ENCODE data around the gene COL1A1.
A peak's percentile ranks its signal among the peaks of the same experiment; 100 is the strongest.

DNA sequence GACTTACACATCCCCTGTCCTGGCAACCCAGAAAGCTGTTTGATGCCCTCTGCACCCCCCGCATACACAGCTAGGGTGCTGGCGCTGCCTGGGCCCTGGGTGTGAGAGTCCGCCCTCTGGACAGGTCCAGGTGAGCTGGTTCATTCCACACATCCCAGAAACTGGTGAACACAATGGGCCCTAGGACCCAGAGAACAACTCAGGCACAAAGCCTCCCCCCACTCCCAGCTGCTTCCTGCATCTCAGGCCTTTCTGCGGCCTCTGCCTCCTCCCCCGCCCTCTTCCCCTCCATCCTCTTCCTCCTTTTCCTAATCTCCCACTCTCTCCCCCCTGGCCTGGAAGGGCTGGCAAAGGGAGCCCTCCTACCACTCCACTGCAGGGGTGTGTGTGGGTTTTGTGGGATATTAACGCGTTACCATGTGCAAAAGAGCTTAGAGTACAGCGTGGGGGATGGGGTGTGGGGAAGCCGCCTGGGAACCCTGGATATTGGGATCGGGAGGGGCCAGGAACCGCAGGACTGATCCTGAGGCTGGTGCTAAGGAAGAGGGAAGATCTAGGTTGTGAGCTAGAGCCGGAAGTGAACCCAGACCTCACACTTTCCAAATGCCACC lies 49.4 kb downstream of the COL1A1 start:
- TF ChIP-seq, protein P1, sequence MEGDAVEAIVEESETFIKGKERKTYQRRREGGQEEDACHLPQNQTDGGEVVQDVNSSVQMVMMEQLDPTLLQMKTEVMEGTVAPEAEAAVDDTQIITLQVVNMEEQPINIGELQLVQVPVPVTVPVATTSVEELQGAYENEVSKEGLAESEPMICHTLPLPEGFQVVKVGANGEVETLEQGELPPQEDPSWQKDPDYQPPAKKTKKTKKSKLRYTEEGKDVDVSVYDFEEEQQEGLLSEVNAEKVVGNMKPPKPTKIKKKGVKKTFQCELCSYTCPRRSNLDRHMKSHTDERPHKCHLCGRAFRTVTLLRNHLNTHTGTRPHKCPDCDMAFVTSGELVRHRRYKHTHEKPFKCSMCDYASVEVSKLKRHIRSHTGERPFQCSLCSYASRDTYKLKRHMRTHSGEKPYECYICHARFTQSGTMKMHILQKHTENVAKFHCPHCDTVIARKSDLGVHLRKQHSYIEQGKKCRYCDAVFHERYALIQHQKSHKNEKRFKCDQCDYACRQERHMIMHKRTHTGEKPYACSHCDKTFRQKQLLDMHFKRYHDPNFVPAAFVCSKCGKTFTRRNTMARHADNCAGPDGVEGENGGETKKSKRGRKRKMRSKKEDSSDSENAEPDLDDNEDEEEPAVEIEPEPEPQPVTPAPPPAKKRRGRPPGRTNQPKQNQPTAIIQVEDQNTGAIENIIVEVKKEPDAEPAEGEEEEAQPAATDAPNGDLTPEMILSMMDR (IDR thresholded peaks at IDR 0.05; ENCODE audit: low read depth, low read length, missing input control) = peak; percentile 10
- TF ChIP-seq, protein P2, sequence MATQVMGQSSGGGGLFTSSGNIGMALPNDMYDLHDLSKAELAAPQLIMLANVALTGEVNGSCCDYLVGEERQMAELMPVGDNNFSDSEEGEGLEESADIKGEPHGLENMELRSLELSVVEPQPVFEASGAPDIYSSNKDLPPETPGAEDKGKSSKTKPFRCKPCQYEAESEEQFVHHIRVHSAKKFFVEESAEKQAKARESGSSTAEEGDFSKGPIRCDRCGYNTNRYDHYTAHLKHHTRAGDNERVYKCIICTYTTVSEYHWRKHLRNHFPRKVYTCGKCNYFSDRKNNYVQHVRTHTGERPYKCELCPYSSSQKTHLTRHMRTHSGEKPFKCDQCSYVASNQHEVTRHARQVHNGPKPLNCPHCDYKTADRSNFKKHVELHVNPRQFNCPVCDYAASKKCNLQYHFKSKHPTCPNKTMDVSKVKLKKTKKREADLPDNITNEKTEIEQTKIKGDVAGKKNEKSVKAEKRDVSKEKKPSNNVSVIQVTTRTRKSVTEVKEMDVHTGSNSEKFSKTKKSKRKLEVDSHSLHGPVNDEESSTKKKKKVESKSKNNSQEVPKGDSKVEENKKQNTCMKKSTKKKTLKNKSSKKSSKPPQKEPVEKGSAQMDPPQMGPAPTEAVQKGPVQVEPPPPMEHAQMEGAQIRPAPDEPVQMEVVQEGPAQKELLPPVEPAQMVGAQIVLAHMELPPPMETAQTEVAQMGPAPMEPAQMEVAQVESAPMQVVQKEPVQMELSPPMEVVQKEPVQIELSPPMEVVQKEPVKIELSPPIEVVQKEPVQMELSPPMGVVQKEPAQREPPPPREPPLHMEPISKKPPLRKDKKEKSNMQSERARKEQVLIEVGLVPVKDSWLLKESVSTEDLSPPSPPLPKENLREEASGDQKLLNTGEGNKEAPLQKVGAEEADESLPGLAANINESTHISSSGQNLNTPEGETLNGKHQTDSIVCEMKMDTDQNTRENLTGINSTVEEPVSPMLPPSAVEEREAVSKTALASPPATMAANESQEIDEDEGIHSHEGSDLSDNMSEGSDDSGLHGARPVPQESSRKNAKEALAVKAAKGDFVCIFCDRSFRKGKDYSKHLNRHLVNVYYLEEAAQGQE (IDR thresholded peaks at IDR 0.05) = no peak
- no peak for TF ChIP-seq EGR1 (IDR thresholded peaks at IDR 0.05; ENCODE audit: low read depth in 2 of 2)
- no peak for TF ChIP-seq YY1 (IDR thresholded peaks at IDR 0.05)
- TF ChIP-seq, protein P3, sequence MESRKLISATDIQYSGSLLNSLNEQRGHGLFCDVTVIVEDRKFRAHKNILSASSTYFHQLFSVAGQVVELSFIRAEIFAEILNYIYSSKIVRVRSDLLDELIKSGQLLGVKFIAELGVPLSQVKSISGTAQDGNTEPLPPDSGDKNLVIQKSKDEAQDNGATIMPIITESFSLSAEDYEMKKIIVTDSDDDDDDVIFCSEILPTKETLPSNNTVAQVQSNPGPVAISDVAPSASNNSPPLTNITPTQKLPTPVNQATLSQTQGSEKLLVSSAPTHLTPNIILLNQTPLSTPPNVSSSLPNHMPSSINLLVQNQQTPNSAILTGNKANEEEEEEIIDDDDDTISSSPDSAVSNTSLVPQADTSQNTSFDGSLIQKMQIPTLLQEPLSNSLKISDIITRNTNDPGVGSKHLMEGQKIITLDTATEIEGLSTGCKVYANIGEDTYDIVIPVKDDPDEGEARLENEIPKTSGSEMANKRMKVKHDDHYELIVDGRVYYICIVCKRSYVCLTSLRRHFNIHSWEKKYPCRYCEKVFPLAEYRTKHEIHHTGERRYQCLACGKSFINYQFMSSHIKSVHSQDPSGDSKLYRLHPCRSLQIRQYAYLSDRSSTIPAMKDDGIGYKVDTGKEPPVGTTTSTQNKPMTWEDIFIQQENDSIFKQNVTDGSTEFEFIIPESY (IDR thresholded peaks at IDR 0.05) = no peak

All from liver (tissue), 3 donors.